H1 (cell line): ENCODE data around the gene CABP4. TPM values are rescaled to one million over a fixed set of nuclear protein-coding genes. Genes with fewer than 3 reads are reported as not detected.
A peak's percentile ranks its signal among the peaks of the same experiment; 100 is the strongest.

Source experiments
- BCL11A ChIP-seq, 2 experiments: IDR thresholded peaks; one replicate each; pipeline ENCODE4 v1.6.1; 2011; ENCODE audit warnings: low read depth in 2 of 2, low read length in 2 of 2, mild to moderate bottlenecking in 2 of 2
- BRCA1 ChIP-seq: IDR thresholded peaks from 2 replicates; pipeline ENCODE4 v1.6.1; 2012; ENCODE audit warnings: low read depth, low read length, improper control_type of control experiment
- CTBP2 ChIP-seq: IDR thresholded peaks from 2 replicates; pipeline ENCODE4 v1.7.0; 2011; ENCODE audit warnings: borderline replicate concordance, mild to moderate bottlenecking, moderate library complexity, mixed read lengths, low read length; ENCODE audit not compliant: insufficient read depth, insufficient read length
- EP300 ChIP-seq, 2 experiments: IDR thresholded peaks; 1 replicate in 1 of 2; 2 replicates in 1 of 2; pipeline ENCODE4 v1.6.1; 2011 to 2012; ENCODE audit warnings: low read depth in 2 of 2, low read length in 2 of 2, mild to moderate bottlenecking in 2 of 2, borderline replicate concordance in 1 of 2, inconsistent platforms in 1 of 2, moderate library complexity in 1 of 2
- EZH2 ChIP-seq: fragments of 200-600 bp; sonication (generic); IDR thresholded peaks from 2 replicates; pipeline ENCODE4 v1.7.1; 2012; ENCODE audit warnings: low read depth, mild to moderate bottlenecking, moderate library complexity, low read length, inconsistent platforms; ENCODE audit not compliant: severe bottlenecking
- GTF2F1 ChIP-seq: IDR thresholded peaks from 2 replicates; pipeline ENCODE4 v1.6.1; 2012; ENCODE audit warnings: low read depth, low read length, improper control_type of control experiment, borderline replicate concordance
- HDAC6 ChIP-seq: IDR thresholded peaks from one replicate; pipeline ENCODE4 v1.7.1; 2012; ENCODE audit warnings: low read depth, mild to moderate bottlenecking, inconsistent platforms, low read length, moderate library complexity
- MAFK ChIP-seq: IDR thresholded peaks from 2 replicates; pipeline ENCODE4 v1.6.1; 2012; ENCODE audit warnings: low read depth, mild to moderate bottlenecking, improper control_type of control experiment, low read length
- SAP30 ChIP-seq: fragments of 300-600 bp; sonication (generic); IDR thresholded peaks from 2 replicates; pipeline ENCODE4 v1.7.1; 2012; ENCODE audit warnings: low read length, moderate library complexity, mild to moderate bottlenecking, inconsistent platforms; ENCODE audit not compliant: insufficient read depth, insufficient replicate concordance
- SIRT6 ChIP-seq: IDR thresholded peaks from one replicate; pipeline ENCODE4 v1.7.1; 2012; ENCODE audit warnings: low read length, inconsistent platforms
- SP2 ChIP-seq: IDR thresholded peaks from 2 replicates; pipeline ENCODE4 v1.6.1; 2012; ENCODE audit warnings: mild to moderate bottlenecking, low read length, inconsistent platforms
- SRF ChIP-seq: IDR thresholded peaks from 2 replicates; pipeline ENCODE4 v1.6.1; 2011; ENCODE audit warnings: mild to moderate bottlenecking, low read depth, low read length, moderate library complexity
- TAF1 ChIP-seq: IDR thresholded peaks from 2 replicates; pipeline ENCODE4 v1.6.1; 2011; ENCODE audit warnings: mild to moderate bottlenecking, low read depth, low read length
- USF2 ChIP-seq: IDR thresholded peaks from 2 replicates; pipeline ENCODE4 v1.6.1; 2011; ENCODE audit warnings: low read length, improper control_type of control experiment
- YY1 ChIP-seq: IDR thresholded peaks from 2 replicates; pipeline ENCODE4 v1.6.1; 2011; ENCODE audit warnings: low read depth, mild to moderate bottlenecking, low read length
- polyA plus RNA-seq, 7 experiments: library from polyadenylated mRNA; depleted of rRNA in 3 of 7; stranded (reverse) in 5 of 7; unstranded in 2 of 7; fragments of >200 nt in 5 of 7; fragments of 200-250 nt in 2 of 7; gene quantifications; 1 replicate in 5 of 7; 2 replicates in 1 of 7; 4 replicates in 1 of 7; pipeline versions ENCODE4 v1.2.1 to v1.2.3, GENCODE V29; 2011 to 2013; ENCODE audit warnings: missing spikeins in 2 of 7, mixed read lengths in 2 of 7
- total RNA-seq: library from RNA; stranded (reverse); fragmentation: NEBNext Ultra II Directional; extraction: Animal tissue kit (Norgen Biotek cat#: 25700); gene quantifications from 2 replicates; pipeline ENCODE4 v1.2.1, GENCODE V29; 2021
- TF ChIP-seq, protein P1 (sequence below): IDR thresholded peaks from 2 replicates; pipeline ENCODE4 v1.6.1; 2012; ENCODE audit warnings: low read length, inconsistent platforms
- TF ChIP-seq, protein P2 (sequence below): IDR thresholded peaks from 2 replicates; pipeline ENCODE4 v1.6.1; 2012; ENCODE audit warnings: inconsistent platforms
- TF ChIP-seq, protein P3 (sequence below): IDR thresholded peaks from 2 replicates; pipeline ENCODE4 v1.6.1; 2011; ENCODE audit warnings: low read depth, mild to moderate bottlenecking, low read length; ENCODE audit not compliant: insufficient read depth

CABP4 gene
- total and polyA plus RNA-seq, 2 of the 8 experiments (the other 6 are each of a cell fraction or from before 2014, with no cell fraction given) = not detected

GRCh38 chr11:67428052-67429001 is 26.8 kb upstream of the CABP4 start, which contains the start of gene RPS6KB2 (continued):
- TF ChIP-seq EP300 (IDR thresholded peaks at IDR 0.05; ENCODE audit: borderline replicate concordance in 1 of 2, low read depth in 2 of 2, low read length in 2 of 2) = 0 out of 3 replicates have a peak, but pooled peaks of 1 of the 2 experiments have one; percentile 49
- no peak for TF ChIP-seq MAFK
- peak; percentile 20 for TF ChIP-seq SAP30
- TF ChIP-seq EZH2 = no peak
- no peak for TF ChIP-seq SIRT6
- peak; percentile 74; the same call in 1 of the 2 replicates for TF ChIP-seq TAF1
- TF ChIP-seq SRF = peak; percentile 90
- peak; percentile 99 for TF ChIP-seq YY1
- TF ChIP-seq GTF2F1 = no peak
- TF ChIP-seq, protein P1, sequence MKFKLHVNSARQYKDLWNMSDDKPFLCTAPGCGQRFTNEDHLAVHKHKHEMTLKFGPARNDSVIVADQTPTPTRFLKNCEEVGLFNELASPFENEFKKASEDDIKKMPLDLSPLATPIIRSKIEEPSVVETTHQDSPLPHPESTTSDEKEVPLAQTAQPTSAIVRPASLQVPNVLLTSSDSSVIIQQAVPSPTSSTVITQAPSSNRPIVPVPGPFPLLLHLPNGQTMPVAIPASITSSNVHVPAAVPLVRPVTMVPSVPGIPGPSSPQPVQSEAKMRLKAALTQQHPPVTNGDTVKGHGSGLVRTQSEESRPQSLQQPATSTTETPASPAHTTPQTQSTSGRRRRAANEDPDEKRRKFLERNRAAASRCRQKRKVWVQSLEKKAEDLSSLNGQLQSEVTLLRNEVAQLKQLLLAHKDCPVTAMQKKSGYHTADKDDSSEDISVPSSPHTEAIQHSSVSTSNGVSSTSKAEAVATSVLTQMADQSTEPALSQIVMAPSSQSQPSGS = no peak
- no peak for TF ChIP-seq USF2
- peak; percentile 67; the same call in 1 of the 2 replicates for TF ChIP-seq BRCA1
- TF ChIP-seq BCL11A (IDR thresholded peaks at IDR 0.05; ENCODE audit: low read depth in 2 of 2, low read length in 2 of 2) = no peak
- no peak for TF ChIP-seq CTBP2
- no peak for TF ChIP-seq HDAC6
- no peak for TF ChIP-seq SP2
- TF ChIP-seq, protein P2, sequence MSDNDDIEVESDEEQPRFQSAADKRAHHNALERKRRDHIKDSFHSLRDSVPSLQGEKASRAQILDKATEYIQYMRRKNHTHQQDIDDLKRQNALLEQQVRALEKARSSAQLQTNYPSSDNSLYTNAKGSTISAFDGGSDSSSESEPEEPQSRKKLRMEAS = peak; percentile 57
- TF ChIP-seq, protein P3, sequence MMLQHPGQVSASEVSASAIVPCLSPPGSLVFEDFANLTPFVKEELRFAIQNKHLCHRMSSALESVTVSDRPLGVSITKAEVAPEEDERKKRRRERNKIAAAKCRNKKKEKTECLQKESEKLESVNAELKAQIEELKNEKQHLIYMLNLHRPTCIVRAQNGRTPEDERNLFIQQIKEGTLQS = peak; percentile 98
